Mesendoderm (in vitro differentiated cells): ENCODE data around the gene NPLOC4.

ENCODE experiments used
- DNase-seq: peaks from one replicate; pipeline ENCODE4 v3.0.0; 2013
- H2AK5ac ChIP-seq: 2 replicates; pipeline ENCODE4 v1.6.1; 2013; ENCODE audit warnings: low read length, inconsistent platforms
- H2BK120ac ChIP-seq: 2 replicates; pipeline ENCODE4 v1.6.1; 2013; ENCODE audit warnings: low read depth, mild to moderate bottlenecking, low read length, moderate library complexity, mixed read lengths
- H2BK15ac ChIP-seq: replicated peaks from 2 replicates; pipeline ENCODE4 v1.6.1; 2013; ENCODE audit warnings: low read depth, mild to moderate bottlenecking, moderate library complexity
- H2BK5ac ChIP-seq: 2 replicates; pipeline ENCODE4 v1.6.1; 2013; ENCODE audit warnings: low read length, inconsistent platforms
- H3K18ac ChIP-seq: 2 replicates; pipeline ENCODE4 v1.6.1; 2013; ENCODE audit warnings: mild to moderate bottlenecking, low read length, mixed read lengths
- H3K23ac ChIP-seq: one replicate; pipeline ENCODE4 v1.6.1; 2013; ENCODE audit warnings: low read length
- H3K27ac ChIP-seq: 2 replicates; pipeline ENCODE4 v1.5.1; 2013; ENCODE audit warnings: low read depth, mild to moderate bottlenecking, inconsistent platforms, low read length, moderate library complexity
- H3K27me3 ChIP-seq: 2 replicates; pipeline ENCODE4 v1.6.1; 2013; ENCODE audit warnings: low read length, control low read depth, mild to moderate bottlenecking, inconsistent platforms; ENCODE audit not compliant: insufficient read depth, poor library complexity
- H3K36me3 ChIP-seq: 2 replicates; pipeline ENCODE4 v1.6.1; 2013; ENCODE audit warnings: low read length, inconsistent platforms; ENCODE audit not compliant: control insufficient read depth, insufficient read depth
- H3K4ac ChIP-seq: one replicate; pipeline ENCODE4 v1.6.1; 2013; ENCODE audit warnings: low read depth, mild to moderate bottlenecking, low read length, moderate library complexity
- H3K4me1 ChIP-seq: 2 replicates; pipeline ENCODE4 v1.6.1; 2013; ENCODE audit warnings: low read depth, low read length, inconsistent platforms; ENCODE audit not compliant: control insufficient read depth
- H3K4me2 ChIP-seq: 2 replicates; pipeline ENCODE4 v1.6.1; 2013; ENCODE audit warnings: low read length
- H3K4me3 ChIP-seq: 2 replicates; pipeline ENCODE4 v1.5.1; 2013; ENCODE audit warnings: mild to moderate bottlenecking, low read length
- H3K56ac ChIP-seq: one replicate; pipeline ENCODE4 v1.6.1; 2013; ENCODE audit warnings: low read length
- H3K79me1 ChIP-seq: 2 replicates; pipeline ENCODE4 v1.6.1; 2013; ENCODE audit warnings: low read length, inconsistent platforms
- H3K79me2 ChIP-seq: 2 replicates; pipeline ENCODE4 v1.6.1; 2013; ENCODE audit warnings: mild to moderate bottlenecking, low read length; ENCODE audit not compliant: control insufficient read depth, insufficient read depth
- H3K9ac ChIP-seq: 2 replicates; pipeline ENCODE4 v1.6.1; 2013; ENCODE audit warnings: low read length, inconsistent platforms
- H4K5ac ChIP-seq: one replicate; pipeline ENCODE4 v1.6.1; 2013; ENCODE audit warnings: low read length
- H4K8ac ChIP-seq: one replicate; pipeline ENCODE4 v1.6.1; 2013; ENCODE audit warnings: low read depth, mild to moderate bottlenecking, control low read depth, low read length, moderate library complexity
- WGBS: extraction: QIAGEN DNeasy Blood & Tissue Kit; methylation state at CpG from one replicate; pipeline ENCODE4 v1.1.7; 2013; ENCODE audit warnings: low lambda C conversion rate, missing lambda C conversion rate; ENCODE audit not compliant: insufficient coverage; ENCODE audit errors: extremely low coverage; 5-methylcytosine and 5-hydroxymethylcytosine counted together

NPLOC4 gene

DNA sequence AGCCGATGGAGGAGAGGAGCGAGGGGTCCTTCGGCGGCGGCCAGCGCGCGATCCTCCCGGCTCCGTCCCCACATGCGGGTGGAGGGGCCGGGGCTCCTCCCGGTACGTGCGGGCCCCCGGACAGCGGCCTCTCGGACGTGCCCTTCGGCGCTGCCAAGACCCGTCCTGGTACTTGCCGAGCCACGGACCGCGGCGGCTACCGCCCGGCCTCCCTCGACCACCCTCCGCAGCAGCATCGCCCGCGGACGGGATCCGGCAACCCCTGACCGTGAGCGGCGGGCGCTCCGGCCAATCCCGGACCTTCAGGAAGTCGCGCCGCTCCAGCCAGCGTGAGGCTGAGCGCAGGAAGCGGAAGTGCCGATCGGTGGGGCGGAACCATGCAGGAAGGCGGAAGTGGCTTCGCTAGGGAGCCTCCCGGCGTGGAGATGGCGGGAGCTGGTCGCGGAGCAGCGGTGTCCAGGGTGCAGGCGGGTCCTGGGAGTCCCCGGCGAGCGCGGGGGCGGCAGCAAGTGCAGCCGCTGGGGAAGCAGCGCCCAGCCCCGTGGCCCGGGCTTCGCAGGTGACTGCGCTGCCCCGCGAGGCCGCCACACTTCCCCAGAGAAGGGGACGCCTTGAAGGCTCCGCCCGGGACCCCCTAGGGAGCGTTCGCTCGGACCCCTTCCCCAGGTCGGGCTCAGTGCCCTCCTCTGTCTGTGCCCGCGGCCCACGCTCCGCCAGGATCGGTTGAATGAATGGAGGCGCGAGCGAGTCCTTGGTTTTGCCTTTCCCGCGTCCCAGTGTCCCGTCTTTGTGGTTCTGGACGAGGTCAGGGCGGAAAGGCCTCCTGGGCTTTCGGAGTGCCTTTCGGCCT is 29.7 kb upstream of the NPLOC4 start, which contains the start of the genes CCDC137 and OXLD1:
CCDC137 (plus strand) TSS at position 396 of the 850 bp plus-strand sequence; CDS start at position 426, 30 bp downstream.
OXLD1 (minus strand) TSS at position 264 of the 850 bp plus-strand sequence; CDS start at position 236, 28 bp downstream.
- Histone ChIP-seq H3K9ac (peak within 1 kb of the TSS; percentile 99), H2BK5ac (peak within 1 kb of the TSS; percentile 84), H3K4me3 (peak within 1 kb of the TSS; percentile 95), H3K27ac (peak within 1 kb of the TSS; percentile 76), H3K23ac (peak within 1 kb of the TSS; percentile 99), H3K36me3 (peaks cover 9% of the 10 kb centered on the region), H4K8ac (peak within 1 kb of the TSS; percentile 69), H3K4ac (peak within 1 kb of the TSS; percentile 98), H2BK15ac (no peak within 1 kb of the TSS), H3K79me2 (peaks cover 18% of the 10 kb centered on the region), H3K18ac (peak within 1 kb of the TSS; percentile 94), H2AK5ac (peak within 1 kb of the TSS; percentile 96), H3K4me2 (peak within 1 kb of the TSS; percentile 100), H4K5ac (peak within 1 kb of the TSS; percentile 95), H3K56ac (peak within 1 kb of the TSS; percentile 99), H3K4me1 (peaks cover 9% of the 10 kb centered on the region), H2BK120ac (no peak within 1 kb of the TSS), H3K27me3 (no peaks in the 10 kb centered on the region), H3K79me1 (peaks cover 20% of the 10 kb centered on the region)
- no CpG with 5 or more reads among the region's 96 CpGs for WGBS
- peak; percentile 98 for DNase-seq

DNA sequence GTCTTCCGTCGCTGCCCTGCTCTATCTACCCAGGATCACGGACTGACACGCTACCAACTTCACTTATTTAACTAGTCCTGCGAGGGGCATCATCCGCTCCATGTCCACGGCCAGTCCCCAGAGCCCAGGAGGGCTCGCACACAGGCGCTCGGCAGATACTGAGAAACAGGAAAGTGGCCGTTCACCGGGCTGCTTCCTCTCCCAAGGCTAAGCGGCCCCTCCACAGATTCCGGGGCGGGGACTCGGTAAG is 29.1 kb upstream of the NPLOC4 start:
- peak overlapping the region; percentile 95 for H3K4me3 ChIP-seq
- no peak overlapping the region for H2BK120ac ChIP-seq
- H3K27me3 ChIP-seq, result no peaks in the 10 kb centered on the region
- H3K36me3 ChIP-seq, result peaks cover 7% of the 10 kb centered on the region
- peak overlapping the region; percentile 99 for H3K23ac ChIP-seq
- H3K4me1 ChIP-seq, result peaks cover 9% of the 10 kb centered on the region
- no peak overlapping the region for H4K5ac ChIP-seq
- H3K79me1 ChIP-seq, result peaks cover 20% of the 10 kb centered on the region
- peak overlapping the region; percentile 91 for H3K4ac ChIP-seq
- H2AK5ac ChIP-seq, result peak overlapping the region; percentile 96
- H3K9ac ChIP-seq, result peak overlapping the region; percentile 98
- no peak overlapping the region for H2BK15ac ChIP-seq
- H3K18ac ChIP-seq, result peak overlapping the region; percentile 70
- H3K79me2 ChIP-seq, result peaks cover 18% of the 10 kb centered on the region
- H3K27ac ChIP-seq, result peak overlapping the region; percentile 76
- peak overlapping the region; percentile 50 for H2BK5ac ChIP-seq
- H4K8ac ChIP-seq, result peak overlapping the region; percentile 28
- no CpG with 5 or more reads among the region's 16 CpGs for WGBS
- DNase-seq, result peak; percentile 71
- H3K56ac ChIP-seq, result peak overlapping the region; percentile 99
- peak overlapping the region; percentile 100 for H3K4me2 ChIP-seq

DNA sequence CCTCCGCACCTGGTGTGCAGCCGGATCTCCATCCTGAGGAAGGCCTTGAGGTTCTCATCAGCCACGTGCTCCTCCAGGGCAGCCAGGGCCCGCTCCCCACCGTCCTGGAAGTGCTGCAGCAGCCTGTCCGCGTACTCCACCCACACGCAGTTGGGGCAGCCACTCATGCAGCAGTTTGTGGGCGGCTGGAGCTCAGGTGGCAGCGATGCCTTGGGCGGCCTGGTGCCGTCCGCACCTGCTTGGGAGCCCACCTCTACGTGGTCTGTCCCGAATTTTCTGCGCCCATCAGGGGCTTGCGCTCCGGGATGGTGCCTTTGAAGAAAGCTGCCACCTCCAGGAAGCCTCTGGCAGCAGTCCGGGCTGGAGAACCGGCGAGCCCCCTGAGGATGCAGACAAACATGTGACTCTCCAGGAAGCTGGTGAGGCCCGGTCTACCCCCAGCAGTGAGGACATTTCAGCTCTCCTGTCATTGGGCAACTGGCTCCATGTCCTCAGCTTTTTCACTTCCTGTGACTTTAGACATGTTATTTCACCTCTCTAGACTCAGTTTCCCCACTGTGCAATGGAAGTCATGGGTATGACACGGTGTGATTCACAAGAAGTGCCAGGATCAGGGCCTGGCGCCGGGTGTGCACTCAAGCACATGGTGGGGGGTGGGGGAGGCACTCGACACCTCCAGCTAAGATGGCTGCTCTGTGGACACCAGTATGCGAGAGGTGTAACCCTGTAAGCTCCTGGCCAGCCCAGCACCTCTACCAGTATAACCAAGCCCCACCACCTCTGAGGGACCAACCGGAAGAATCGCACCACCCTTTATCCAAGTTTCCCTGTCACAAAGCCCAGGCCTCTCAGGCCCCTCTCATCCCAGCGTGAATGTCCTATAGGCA is 28.5 kb upstream of the NPLOC4 start:
- H4K5ac ChIP-seq, result peak overlapping the region; percentile 95
- H2BK120ac ChIP-seq, result no peak overlapping the region
- peaks cover 20% of the 10 kb centered on the region for H3K79me1 ChIP-seq
- peak overlapping the region; percentile 99 for H3K56ac ChIP-seq
- H4K8ac ChIP-seq, result no peak overlapping the region
- peak overlapping the region; percentile 99 for H3K23ac ChIP-seq
- peak; percentile 51 for DNase-seq
- H3K9ac ChIP-seq, result peak overlapping the region; percentile 98
- WGBS, result no CpG with 5 or more reads among the region's 30 CpGs
- peak overlapping the region; percentile 91 for H3K4ac ChIP-seq
- H3K36me3 ChIP-seq, result peaks cover 7% of the 10 kb centered on the region
- H3K4me2 ChIP-seq, result peak overlapping the region; percentile 100
- no peaks in the 10 kb centered on the region for H3K27me3 ChIP-seq
- peak overlapping the region; percentile 96 for H2AK5ac ChIP-seq
- peak overlapping the region; percentile 76 for H3K27ac ChIP-seq
- H3K18ac ChIP-seq, result no peak overlapping the region
- H3K4me1 ChIP-seq, result peaks cover 9% of the 10 kb centered on the region
- peak overlapping the region; percentile 95 for H3K4me3 ChIP-seq
- no peak overlapping the region for H2BK15ac ChIP-seq
- H2BK5ac ChIP-seq, result peak overlapping the region; percentile 73
- H3K79me2 ChIP-seq, result peaks cover 18% of the 10 kb centered on the region

DNA sequence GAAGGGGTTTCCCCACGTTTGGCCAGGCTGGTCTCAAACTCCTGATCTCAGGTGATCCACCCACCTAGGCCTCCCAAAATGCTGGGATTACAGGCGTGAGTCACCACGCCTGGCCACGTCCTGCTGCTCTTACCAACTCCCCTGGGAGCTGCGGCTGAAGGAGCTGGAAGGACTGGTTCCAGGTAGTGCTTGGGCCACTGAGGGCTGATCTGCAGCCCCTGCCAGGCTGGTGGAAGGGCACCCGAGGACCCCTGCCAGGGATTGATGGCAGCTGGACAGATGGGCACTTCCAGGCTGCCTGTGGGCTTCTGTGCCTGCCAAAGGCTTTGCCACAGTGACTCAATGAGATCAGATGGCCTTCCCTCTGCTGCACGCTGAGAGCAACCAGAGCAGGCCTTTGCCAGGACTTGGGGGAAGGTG is 27.1 kb upstream of the NPLOC4 start:
- Histone ChIP-seq H2BK15ac (no peak overlapping the region), H3K27ac (no peak overlapping the region), H3K27me3 (no peaks in the 10 kb centered on the region), H4K5ac (no peak overlapping the region), H3K56ac (no peak overlapping the region), H3K36me3 (peaks cover 3% of the 10 kb centered on the region), H3K4me3 (no peak overlapping the region), H3K23ac (no peak overlapping the region), H3K9ac (no peak overlapping the region), H3K79me1 (peaks cover 18% of the 10 kb centered on the region), H4K8ac (no peak overlapping the region), H3K4me2 (no peak overlapping the region), H2AK5ac (no peak overlapping the region), H3K4ac (no peak overlapping the region), H2BK5ac (no peak overlapping the region), H2BK120ac (no peak overlapping the region), H3K4me1 (peaks cover 9% of the 10 kb centered on the region), H3K18ac (no peak overlapping the region), H3K79me2 (peaks cover 18% of the 10 kb centered on the region)
- no peak for DNase-seq
- WGBS, result no CpG with 5 or more reads among the region's 7 CpGs

DNA sequence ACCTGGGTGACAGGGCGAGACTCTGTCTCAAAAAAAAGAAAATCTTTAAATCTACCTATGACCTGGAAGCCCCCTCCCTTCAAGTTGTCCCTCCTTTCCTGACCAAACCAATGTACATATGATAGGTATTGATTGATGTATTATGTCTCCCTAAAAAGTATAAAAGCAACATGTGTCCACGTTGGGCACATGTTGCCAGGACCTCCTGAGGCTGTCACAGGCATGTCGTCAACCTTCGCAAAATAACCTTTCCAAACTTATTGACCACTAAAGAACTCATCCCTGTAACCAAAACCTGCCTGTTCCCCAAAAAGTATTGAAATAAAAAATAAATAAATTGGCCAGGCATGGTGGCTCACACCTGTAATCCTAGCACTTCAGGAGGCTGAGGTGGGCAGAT is 25.1 kb upstream of the NPLOC4 start:
- no peak overlapping the region for H2BK5ac ChIP-seq
- no peak overlapping the region for H3K4me2 ChIP-seq
- H3K4me1 ChIP-seq, result peaks cover 4% of the 10 kb centered on the region
- H4K8ac ChIP-seq, result no peak overlapping the region
- peaks cover 6% of the 10 kb centered on the region for H3K79me2 ChIP-seq
- no peak overlapping the region for H2BK15ac ChIP-seq
- WGBS, result no CpG with 5 or more reads among the region's 4 CpGs
- no peak overlapping the region for H3K9ac ChIP-seq
- no peak overlapping the region for H2BK120ac ChIP-seq
- H4K5ac ChIP-seq, result no peak overlapping the region
- no peaks in the 10 kb centered on the region for H3K27me3 ChIP-seq
- DNase-seq, result no peak
- no peaks in the 10 kb centered on the region for H3K36me3 ChIP-seq
- no peak overlapping the region for H2AK5ac ChIP-seq
- H3K4ac ChIP-seq, result no peak overlapping the region
- H3K4me3 ChIP-seq, result no peak overlapping the region
- no peak overlapping the region for H3K18ac ChIP-seq
- peaks cover 9% of the 10 kb centered on the region for H3K79me1 ChIP-seq
- no peak overlapping the region for H3K56ac ChIP-seq
- H3K27ac ChIP-seq, result no peak overlapping the region
- H3K23ac ChIP-seq, result no peak overlapping the region
